Breast epithelium (tissue), 4 donors: ENCODE data around the gene MTOR. TPM values are rescaled to one million over a fixed set of nuclear protein-coding genes. Genes with fewer than 3 reads are reported as not detected.

ENCODE experiments used
- DNase-seq, 2 donors: peaks; one replicate each; pipeline ENCODE4 v3.0.0-alpha.2; 2019; ENCODE audit warnings: low spot score in 2 of 2
- H3K27ac ChIP-seq, 2 donors: fragments of 200-600 bp; sonication (generic) in 1 of 2; one replicate each; pipeline ENCODE4 v1.5.1; 2016 to 2019; ENCODE audit warnings: mild to moderate bottlenecking in 1 of 2
- H3K27me3 ChIP-seq, 2 donors: fragments of 200-600 bp; sonication (generic) in 1 of 2; one replicate each; pipeline versions ENCODE4 v1.5.1 to v1.6.0; 2017 to 2019; ENCODE audit warnings: control low read depth in 1 of 2, mild to moderate bottlenecking in 1 of 2
- H3K36me3 ChIP-seq: fragments of 200-600 bp; one replicate; pipeline ENCODE4 v1.5.1; 2019
- H3K4me1 ChIP-seq, 2 donors: fragments of 200-600 bp; sonication (generic); one replicate each; pipeline ENCODE4 v1.5.1; 2016 to 2019; ENCODE audit warnings: control low read depth in 1 of 2
- H3K4me3 ChIP-seq, 3 donors: fragments of 200-600 bp; sonication (generic); 1 replicate in 2 of 3; 2 replicates in 1 of 3; pipeline ENCODE4 v1.5.1; 2016 to 2019; ENCODE audit warnings: mild to moderate bottlenecking in 3 of 3, moderate library complexity in 2 of 3
- H3K9me3 ChIP-seq, 2 donors: fragments of 200-600 bp; sonication (generic) in 1 of 2; one replicate each; pipeline ENCODE4 v1.5.1; 2016 to 2019; ENCODE audit warnings: control low read depth in 1 of 2
- POLR2A ChIP-seq: fragments of 450-650 bp; IDR thresholded peaks from one replicate; pipeline ENCODE4 v1.6.1; 2016; ENCODE audit warnings: antibody characterized with exemption, mild to moderate bottlenecking, moderate library complexity
- POLR2AphosphoS5 ChIP-seq, 3 donors: sonication (generic); formaldehyde crosslinking; IDR thresholded peaks; one replicate each; pipeline ENCODE4 v1.6.1; 2017; ENCODE audit warnings: antibody characterized with exemption in 3 of 3
- intact Hi-C: fragments of 100-400 bp; cut with DNase I; formaldehyde crosslinking; loops from one replicate; pipeline ENCODE4 v1.15.1; 2023; ENCODE audit warnings: low total_unique reads
- total RNA-seq, 3 donors: library from RNA; depleted of rRNA; stranded (reverse); fragments of >200 nt; gene quantifications; one replicate each; pipeline ENCODE4 v1.1.0, GENCODE V29; 2016
- TF ChIP-seq, protein P1 (sequence below), 3 donors: fragments of 450-650 bp; IDR thresholded peaks; one replicate each; pipeline ENCODE4 v1.5.1; 2016 to 2017; ENCODE audit warnings: antibody characterized with exemption in 3 of 3, mild to moderate bottlenecking in 3 of 3, moderate library complexity in 3 of 3

The MTOR gene
- total RNA-seq, 3 donors from 2014 or later = 36.8 to 48.4 (median 46.5) TPM

DNA sequence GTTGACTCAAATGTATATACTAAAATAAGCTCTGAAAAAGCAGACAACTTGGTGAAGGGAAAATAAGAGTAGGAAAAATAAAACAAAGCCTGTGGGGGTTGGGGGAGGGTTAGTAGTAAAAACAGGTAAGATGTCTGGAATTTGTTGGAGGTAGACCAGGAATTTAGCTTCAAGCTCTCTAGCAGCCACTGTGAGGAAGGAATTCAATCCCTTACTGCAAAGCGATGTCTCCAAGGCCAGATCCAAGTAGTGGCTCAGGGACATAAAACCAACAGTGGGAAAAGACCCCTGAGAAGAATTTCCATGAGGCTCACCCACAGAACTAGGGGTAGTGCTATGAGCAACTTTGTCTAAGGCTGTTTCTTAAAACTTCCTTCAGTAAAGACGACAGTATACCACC is 65.4 kb downstream of the MTOR start:
- TF ChIP-seq POLR2A = no peak
- TF ChIP-seq, protein P1, sequence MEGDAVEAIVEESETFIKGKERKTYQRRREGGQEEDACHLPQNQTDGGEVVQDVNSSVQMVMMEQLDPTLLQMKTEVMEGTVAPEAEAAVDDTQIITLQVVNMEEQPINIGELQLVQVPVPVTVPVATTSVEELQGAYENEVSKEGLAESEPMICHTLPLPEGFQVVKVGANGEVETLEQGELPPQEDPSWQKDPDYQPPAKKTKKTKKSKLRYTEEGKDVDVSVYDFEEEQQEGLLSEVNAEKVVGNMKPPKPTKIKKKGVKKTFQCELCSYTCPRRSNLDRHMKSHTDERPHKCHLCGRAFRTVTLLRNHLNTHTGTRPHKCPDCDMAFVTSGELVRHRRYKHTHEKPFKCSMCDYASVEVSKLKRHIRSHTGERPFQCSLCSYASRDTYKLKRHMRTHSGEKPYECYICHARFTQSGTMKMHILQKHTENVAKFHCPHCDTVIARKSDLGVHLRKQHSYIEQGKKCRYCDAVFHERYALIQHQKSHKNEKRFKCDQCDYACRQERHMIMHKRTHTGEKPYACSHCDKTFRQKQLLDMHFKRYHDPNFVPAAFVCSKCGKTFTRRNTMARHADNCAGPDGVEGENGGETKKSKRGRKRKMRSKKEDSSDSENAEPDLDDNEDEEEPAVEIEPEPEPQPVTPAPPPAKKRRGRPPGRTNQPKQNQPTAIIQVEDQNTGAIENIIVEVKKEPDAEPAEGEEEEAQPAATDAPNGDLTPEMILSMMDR (IDR thresholded peaks at IDR 0.05) = no peak
- TF ChIP-seq POLR2AphosphoS5 (IDR thresholded peaks at IDR 0.05) = no peak
- Histone ChIP-seq H3K36me3 (no peaks in the 10 kb centered on the region), H3K27me3 (no peaks in the 10 kb centered on the region), H3K4me1 (no peaks in the 10 kb centered on the region), H3K9me3 (no peaks in the 10 kb centered on the region), H3K4me3 (no peak overlapping the region), H3K27ac (no peak overlapping the region)
- DNase-seq = no peak
- intact Hi-C loops = no loop called here

GRCh38 chr1:11194407-11195176 is 67.8 kb downstream of the MTOR start:
- intact Hi-C loops = no loop called here
- Histone ChIP-seq H3K36me3 (no peaks in the 10 kb centered on the region), H3K4me1 (no peaks in the 10 kb centered on the region), H3K27me3 (no peaks in the 10 kb centered on the region), H3K27ac (no peak overlapping the region), H3K9me3 (no peaks in the 10 kb centered on the region), H3K4me3 (no peak overlapping the region)
- DNase-seq = no peak
- TF ChIP-seq POLR2AphosphoS5 (IDR thresholded peaks at IDR 0.05) (no peak), POLR2A (no peak)
- TF ChIP-seq, protein P1 (IDR thresholded peaks at IDR 0.05) = no peak

DNA sequence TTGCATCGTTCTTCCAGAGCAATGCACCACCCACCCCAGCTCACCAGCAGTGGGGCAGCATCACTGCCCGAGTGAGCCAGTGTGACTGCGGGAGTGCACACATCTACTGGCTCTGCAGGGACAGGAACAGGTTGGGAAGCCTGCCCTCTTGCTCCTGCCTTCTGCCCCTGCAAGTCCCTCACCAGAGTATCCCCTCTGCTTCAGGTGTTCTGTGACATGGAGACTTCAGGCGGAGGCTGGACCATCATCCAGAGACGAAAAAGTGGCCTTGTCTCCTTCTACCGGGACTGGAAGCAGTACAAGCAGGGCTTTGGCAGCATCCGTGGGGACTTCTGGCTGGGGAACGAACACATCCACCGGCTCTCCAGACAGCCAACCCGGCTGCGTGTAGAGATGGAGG is 69.0 kb downstream of the MTOR start:
- no peaks in the 10 kb centered on the region for H3K27me3 ChIP-seq
- no peak overlapping the region for H3K4me3 ChIP-seq
- no peak for DNase-seq
- H3K4me1 ChIP-seq = no peaks in the 10 kb centered on the region
- H3K36me3 ChIP-seq = no peaks in the 10 kb centered on the region
- intact Hi-C loops = no loop called here
- no peak overlapping the region for H3K27ac ChIP-seq
- no peaks in the 10 kb centered on the region for H3K9me3 ChIP-seq
- TF ChIP-seq POLR2AphosphoS5 (IDR thresholded peaks at IDR 0.05) (no peak), POLR2A (no peak)
- TF ChIP-seq, protein P1 (IDR thresholded peaks at IDR 0.05) = no peak

DNA sequence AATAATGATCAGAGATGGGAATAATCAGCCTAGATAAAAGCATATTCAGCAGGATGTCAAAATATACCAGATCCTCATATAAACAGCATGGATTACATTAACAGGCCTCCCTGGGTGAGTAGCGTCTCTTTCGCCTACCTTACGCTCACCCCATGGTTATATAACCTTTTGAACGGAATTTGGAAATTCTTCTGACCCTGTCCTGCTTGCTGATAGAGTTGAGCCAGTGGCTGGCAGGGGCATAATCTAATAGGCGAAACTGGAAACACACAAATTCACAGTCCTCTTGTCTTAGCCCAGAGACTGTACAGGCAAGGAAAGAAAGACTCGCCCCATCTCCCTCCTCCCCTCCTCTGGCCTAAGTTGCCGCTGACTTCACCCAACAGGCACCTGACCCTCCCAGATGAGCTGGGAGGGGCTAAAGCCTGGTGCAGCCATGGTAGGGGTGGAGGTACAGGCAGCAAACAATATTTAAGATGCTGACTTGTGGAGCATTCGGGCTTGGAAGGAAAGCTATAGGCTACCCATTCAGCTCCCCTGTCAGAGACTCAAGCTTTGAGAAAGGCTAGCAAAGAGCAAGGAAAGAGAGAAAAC is 73.4 kb downstream of the MTOR start, which contains the start of gene ANGPTL7:
ANGPTL7 (plus strand) TSS at position 498 of the 594 bp plus-strand sequence. CDS start 225 bp downstream, outside the sequence.
- Histone ChIP-seq H3K9me3 (no peaks in the 10 kb centered on the region), H3K4me1 (no peaks in the 10 kb centered on the region), H3K27me3 (no peaks in the 10 kb centered on the region), H3K36me3 (no peaks in the 10 kb centered on the region), H3K27ac (peak within 1 kb of the TSS in 1 of 2 donors; percentile 28), H3K4me3 (peak within 1 kb of the TSS in 1 of 3 donors; percentile 5)
- intact Hi-C loops = no loop called here
- TF ChIP-seq POLR2AphosphoS5 (IDR thresholded peaks at IDR 0.05) (no peak), POLR2A (no peak)
- TF ChIP-seq, protein P1 (IDR thresholded peaks at IDR 0.05) = no peak
- no peak for DNase-seq

- DNase-seq = no peak
- Histone ChIP-seq H3K4me3 (no peak overlapping the region), H3K4me1 (no peaks in the 10 kb centered on the region), H3K9me3 (no peaks in the 10 kb centered on the region), H3K36me3 (no peaks in the 10 kb centered on the region), H3K27ac (no peak overlapping the region), H3K27me3 (no peaks in the 10 kb centered on the region)
- intact Hi-C loops = no loop called here
- TF ChIP-seq, protein P1 (IDR thresholded peaks at IDR 0.05) = no peak
- TF ChIP-seq POLR2AphosphoS5 (IDR thresholded peaks at IDR 0.05) (no peak), POLR2A (no peak)
Measured at GRCh38 chr1:11188381-11188780, 74.0 kb downstream of the MTOR start.
